Astrocyte (in vitro differentiated cells and primary cell): ENCODE data around the gene SPATA31D1. TPM values are rescaled to one million over a fixed set of nuclear protein-coding genes. Genes with fewer than 3 reads are reported as not detected.

Experiments
- DNase-seq: peaks from one replicate; pipeline ENCODE4 v3.0.0-alpha.2; 2010; ENCODE audit warnings: low read depth
- FAIRE-seq: peaks from 2 replicates; lab custom pipeline; 2011; peaks lifted over from hg19 to GRCh38; lab: Jason Lieb, UNC
- H2AFZ ChIP-seq: 2 replicates; pipeline ENCODE4 v1.6.0; 2012; ENCODE audit warnings: low read depth, low read length, inconsistent platforms
- H3K27ac ChIP-seq: 2 replicates; pipeline ENCODE4 v1.5.1; 2011; ENCODE audit warnings: low read depth, low read length, inconsistent platforms
- H3K27me3 ChIP-seq: 2 replicates; pipeline ENCODE4 v1.6.0; 2011; ENCODE audit warnings: low read length, inconsistent platforms; ENCODE audit not compliant: insufficient read depth
- H3K36me3 ChIP-seq: 2 replicates; pipeline ENCODE4 v1.5.1; 2011; ENCODE audit warnings: low read length, inconsistent platforms; ENCODE audit not compliant: insufficient read depth
- H3K4me1 ChIP-seq: 2 replicates; pipeline ENCODE4 v1.5.1; 2011; ENCODE audit warnings: low read length, inconsistent platforms; ENCODE audit not compliant: insufficient read depth
- H3K4me2 ChIP-seq: 2 replicates; pipeline ENCODE4 v1.6.0; 2012; ENCODE audit warnings: low read length, inconsistent platforms
- H3K4me3 ChIP-seq: 2 replicates; pipeline ENCODE4 v1.5.1; 2011; ENCODE audit warnings: low read depth, mild to moderate bottlenecking, low read length, inconsistent platforms; ENCODE audit not compliant: insufficient read depth
- H3K79me2 ChIP-seq: 2 replicates; pipeline ENCODE4 v1.6.0; 2012; ENCODE audit warnings: mild to moderate bottlenecking, low read length, inconsistent platforms; ENCODE audit not compliant: insufficient read depth
- H3K9ac ChIP-seq: 2 replicates; pipeline ENCODE4 v1.6.0; 2012; ENCODE audit warnings: mild to moderate bottlenecking, low read length, inconsistent platforms
- H3K9me3 ChIP-seq: 2 replicates; pipeline ENCODE4 v1.5.1; 2012; ENCODE audit warnings: low read depth, mild to moderate bottlenecking, low read length, inconsistent platforms; ENCODE audit not compliant: insufficient read depth
- H4K20me1 ChIP-seq: 2 replicates; pipeline ENCODE4 v1.6.0; 2012; ENCODE audit warnings: low read length, inconsistent platforms; ENCODE audit not compliant: insufficient read depth
- H3K27ac Mint-ChIP-seq: one replicate; pipeline ENCODE4 v1.8.0; 2021; ENCODE audit warnings: mild to moderate bottlenecking, mixed read lengths; ENCODE audit not compliant: unreplicated experiment
- H3K27me3 Mint-ChIP-seq: one replicate; pipeline ENCODE4 v1.8.0; 2021; ENCODE audit warnings: low read depth, mixed read lengths; ENCODE audit not compliant: unreplicated experiment
- H3K36me3 Mint-ChIP-seq: one replicate; pipeline ENCODE4 v1.8.0; 2021; ENCODE audit warnings: low read depth, mixed read lengths; ENCODE audit not compliant: unreplicated experiment
- H3K4me1 Mint-ChIP-seq: one replicate; pipeline ENCODE4 v1.8.0; 2021; ENCODE audit warnings: low read depth, mixed read lengths; ENCODE audit not compliant: unreplicated experiment
- H3K4me3 Mint-ChIP-seq: one replicate; pipeline ENCODE4 v1.8.0; 2021; ENCODE audit warnings: mild to moderate bottlenecking, moderate library complexity, mixed read lengths; ENCODE audit not compliant: unreplicated experiment
- H3K9me3 Mint-ChIP-seq: one replicate; pipeline ENCODE4 v1.8.0; 2021; ENCODE audit warnings: mild to moderate bottlenecking, mixed read lengths; ENCODE audit not compliant: unreplicated experiment
- EZH2 ChIP-seq: IDR thresholded peaks from 2 replicates; pipeline ENCODE4 v1.6.1; 2012; ENCODE audit warnings: mild to moderate bottlenecking, low read length, inconsistent platforms; ENCODE audit not compliant: insufficient read depth
- total RNA-seq: library from RNA; stranded (reverse); gene quantifications from 2 replicates; pipeline ENCODE4 v1.2.1, GENCODE V29; 2021
- TF ChIP-seq, protein P1 (sequence below): IDR thresholded peaks from 2 replicates; pipeline ENCODE4 v1.5.1; 2011; ENCODE audit warnings: low read depth, mild to moderate bottlenecking, inconsistent platforms, low read length, moderate library complexity; ENCODE audit not compliant: insufficient read depth

SPATA31D1 gene
- total RNA-seq, 1 donor from 2014 or later = not detected

DNA sequence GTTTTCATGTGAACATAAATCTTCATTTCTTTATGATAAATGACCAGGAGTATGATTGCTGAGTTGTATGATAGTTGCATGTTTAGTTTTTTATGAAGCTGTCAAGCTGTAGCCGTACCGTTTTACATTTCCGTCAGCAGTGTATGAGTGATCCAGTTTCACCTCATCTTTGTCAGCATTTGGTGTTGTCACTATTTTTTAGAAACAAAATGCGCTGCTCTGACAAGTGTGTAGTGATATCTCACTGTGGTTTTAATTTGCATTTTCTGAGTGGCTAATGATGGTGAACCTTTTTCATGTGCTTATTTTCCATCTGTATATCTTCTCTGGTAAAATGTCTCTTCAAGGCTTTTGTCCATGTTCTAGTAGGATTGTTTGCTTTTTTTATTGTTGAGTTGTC, 6.7 kb upstream of the SPATA31D1 start:
- no peaks in the 10 kb centered on the region for H3K9me3 ChIP-seq
- FAIRE-seq = no peak
- H3K9me3 Mint-ChIP-seq = no peaks in the 10 kb centered on the region

GRCh38 chr9:81984928-81985327, 3.6 kb upstream of the SPATA31D1 start:
- DNase-seq (peak; percentile 33), FAIRE-seq (no peak)
- Mint-ChIP-seq H3K27ac (no peak overlapping the region), H3K36me3 (no peaks in the 10 kb centered on the region), H3K4me1 (peaks cover 5% of the 10 kb centered on the region), H3K9me3 (peaks cover 2% of the 10 kb centered on the region), H3K27me3 (peaks cover 4% of the 10 kb centered on the region), H3K4me3 (no peak overlapping the region)
- H3K4me2 ChIP-seq = no peak overlapping the region
- H3K27me3 ChIP-seq = no peaks in the 10 kb centered on the region
- no peaks in the 10 kb centered on the region for H3K36me3 ChIP-seq
- H3K27ac ChIP-seq = no peak overlapping the region
- H4K20me1 ChIP-seq = no peaks in the 10 kb centered on the region
- H3K9ac ChIP-seq = no peak overlapping the region
- no peak overlapping the region for H3K4me3 ChIP-seq
- H3K9me3 ChIP-seq = no peaks in the 10 kb centered on the region
- H3K79me2 ChIP-seq = no peaks in the 10 kb centered on the region
- TF ChIP-seq, protein P1, sequence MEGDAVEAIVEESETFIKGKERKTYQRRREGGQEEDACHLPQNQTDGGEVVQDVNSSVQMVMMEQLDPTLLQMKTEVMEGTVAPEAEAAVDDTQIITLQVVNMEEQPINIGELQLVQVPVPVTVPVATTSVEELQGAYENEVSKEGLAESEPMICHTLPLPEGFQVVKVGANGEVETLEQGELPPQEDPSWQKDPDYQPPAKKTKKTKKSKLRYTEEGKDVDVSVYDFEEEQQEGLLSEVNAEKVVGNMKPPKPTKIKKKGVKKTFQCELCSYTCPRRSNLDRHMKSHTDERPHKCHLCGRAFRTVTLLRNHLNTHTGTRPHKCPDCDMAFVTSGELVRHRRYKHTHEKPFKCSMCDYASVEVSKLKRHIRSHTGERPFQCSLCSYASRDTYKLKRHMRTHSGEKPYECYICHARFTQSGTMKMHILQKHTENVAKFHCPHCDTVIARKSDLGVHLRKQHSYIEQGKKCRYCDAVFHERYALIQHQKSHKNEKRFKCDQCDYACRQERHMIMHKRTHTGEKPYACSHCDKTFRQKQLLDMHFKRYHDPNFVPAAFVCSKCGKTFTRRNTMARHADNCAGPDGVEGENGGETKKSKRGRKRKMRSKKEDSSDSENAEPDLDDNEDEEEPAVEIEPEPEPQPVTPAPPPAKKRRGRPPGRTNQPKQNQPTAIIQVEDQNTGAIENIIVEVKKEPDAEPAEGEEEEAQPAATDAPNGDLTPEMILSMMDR = no peak
- no peak for TF ChIP-seq EZH2
- no peak overlapping the region for H2AFZ ChIP-seq
- H3K4me1 ChIP-seq = no peaks in the 10 kb centered on the region

More for the DNA sequence above, 6.7 kb upstream of the SPATA31D1 start:
- no peak for DNase-seq
- no peak for TF ChIP-seq EZH2
- TF ChIP-seq, protein P1 = no peak
- Histone ChIP-seq H3K79me2 (no peaks in the 10 kb centered on the region), H3K27ac (no peak overlapping the region), H3K27me3 (no peaks in the 10 kb centered on the region), H3K4me1 (no peaks in the 10 kb centered on the region), H3K4me2 (no peak overlapping the region), H3K36me3 (no peaks in the 10 kb centered on the region), H4K20me1 (no peaks in the 10 kb centered on the region), H2AFZ (no peak overlapping the region), H3K9ac (no peak overlapping the region), H3K4me3 (no peak overlapping the region)
- Mint-ChIP-seq H3K4me3 (no peak overlapping the region), H3K27me3 (peaks cover 4% of the 10 kb centered on the region), H3K36me3 (no peaks in the 10 kb centered on the region), H3K4me1 (peaks cover 5% of the 10 kb centered on the region), H3K27ac (no peak overlapping the region)

DNA sequence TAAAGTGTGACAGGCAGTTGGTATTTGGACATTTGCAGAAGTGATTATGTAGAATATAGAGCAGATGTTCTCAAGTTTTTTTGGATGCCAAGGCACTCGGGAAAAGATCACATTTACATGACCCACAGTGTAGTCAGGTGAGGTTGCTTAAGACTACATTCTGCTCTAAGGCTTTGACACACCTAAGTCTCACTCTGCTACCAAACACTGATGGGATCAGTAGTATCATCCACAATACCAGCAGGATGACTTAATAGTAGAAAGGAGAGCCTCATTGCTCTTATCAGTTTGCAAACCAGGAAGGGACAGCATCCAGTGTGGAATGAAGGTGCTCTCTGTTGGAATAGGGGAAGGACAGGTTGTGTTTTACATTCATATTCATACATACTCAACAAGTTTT, 2.5 kb upstream of the SPATA31D1 start:
- H3K27ac ChIP-seq = no peak overlapping the region
- Mint-ChIP-seq H3K4me1 (peaks cover 5% of the 10 kb centered on the region), H3K27ac (no peak overlapping the region), H3K9me3 (peaks cover 3% of the 10 kb centered on the region), H3K4me3 (no peak overlapping the region), H3K36me3 (peaks cover under 1% of the 10 kb centered on the region), H3K27me3 (peaks cover 5% of the 10 kb centered on the region)
- H3K36me3 ChIP-seq = no peaks in the 10 kb centered on the region
- no peak overlapping the region for H3K9ac ChIP-seq
- H3K4me3 ChIP-seq = no peak overlapping the region
- H3K4me1 ChIP-seq = no peaks in the 10 kb centered on the region
- H3K79me2 ChIP-seq = no peaks in the 10 kb centered on the region
- no peak overlapping the region for H3K4me2 ChIP-seq
- FAIRE-seq (no peak), DNase-seq (no peak)
- TF ChIP-seq, protein P1 = no peak
- TF ChIP-seq EZH2 = no peak
- H3K27me3 ChIP-seq = no peaks in the 10 kb centered on the region
- no peak overlapping the region for H2AFZ ChIP-seq
- H3K9me3 ChIP-seq = no peaks in the 10 kb centered on the region
- H4K20me1 ChIP-seq = no peaks in the 10 kb centered on the region
